A549 (cell line): Measurements from ENCODE around the gene HEMGN. TPM values are rescaled to one million over a fixed set of nuclear protein-coding genes. Genes with fewer than 3 reads are reported as not detected.

Source experiments
- ATAC-seq, 2 experiments: fragments of 200-7000 bp in 1 of 2; fragments of >200 bp in 1 of 2; cut with Nextera tagmentation in 1 of 2; cut with Tn5 transposase in 1 of 2; 3 replicates each; pipeline versions ENCODE4 v1.8.0 to v1.9.1; 2018 to 2020; ENCODE audit warnings: mild to moderate bottlenecking in 1 of 2, moderate library complexity in 1 of 2
- CTCF ChIA-PET: fragments of 300-600 bp; sonication (Branson Sonifier 250); formaldehyde crosslinking; extraction: SDS; loops from one replicate; lab custom pipeline; 2021; ENCODE audit warnings: antibody characterized with exemption, inconsistent platforms; lab: Yijun Ruan, JAX
- POLR2A ChIA-PET: fragments of 350-600 bp; formaldehyde crosslinking; extraction: SDS; loops from one replicate; lab custom pipeline; 2021; ENCODE audit warnings: antibody characterized with exemption, inconsistent platforms; lab: Yijun Ruan, JAX
- DNase-seq, 2 experiments: peaks; one replicate each; pipeline versions ENCODE4 v3.0.0 to v3.0.0-alpha.2; 2011 to 2016; ENCODE audit warnings: low read depth in 1 of 2, low spot score in 1 of 2
- FAIRE-seq: peaks from 2 replicates; lab custom pipeline; 2011; peaks lifted over from hg19 to GRCh38; lab: Jason Lieb, UNC
- H3K27ac ChIP-seq, 2 experiments: fragments of >200 bp; sonication (Bioruptor Twin); formaldehyde crosslinking; 3 replicates each; pipeline ENCODE4 v1.5.1; 2016 to 2017
- H3K4me1 ChIP-seq: fragments of >200 bp; sonication (Bioruptor Twin); formaldehyde crosslinking; 3 replicates; pipeline ENCODE4 v1.6.1; 2016
- H3K4me2 ChIP-seq: fragments of >200 bp; sonication (Bioruptor Twin); formaldehyde crosslinking; 3 replicates; pipeline ENCODE4 v1.6.1; 2016
- H3K4me3 ChIP-seq: fragments of >200 bp; sonication (Bioruptor Twin); formaldehyde crosslinking; 3 replicates; pipeline ENCODE4 v1.5.1; 2016
- H3K9me3 ChIP-seq: fragments of >200 bp; sonication (Bioruptor Twin); formaldehyde crosslinking; 3 replicates; pipeline ENCODE4 v1.6.1; 2016
- BCL3 ChIP-seq: fragments of >200 bp; sonication (Bioruptor Twin); formaldehyde crosslinking; IDR thresholded peaks from 3 replicates; pipeline ENCODE4 v1.6.1; 2016
- CBX2 ChIP-seq: fragments of 200-600 bp; sonication (generic); IDR thresholded peaks from 2 replicates; pipeline ENCODE4 v1.6.1; 2016; ENCODE audit warnings: low read depth, mild to moderate bottlenecking, borderline replicate concordance
- CEBPB ChIP-seq, 2 experiments: fragments of >200 bp in 1 of 2; sonication (Bioruptor Twin) in 1 of 2; formaldehyde crosslinking in 1 of 2; IDR thresholded peaks; 2 replicates each; pipeline ENCODE4 v1.6.1; 2012 to 2016
- CHD4 ChIP-seq: fragments of 200-600 bp; sonication (generic); IDR thresholded peaks from 2 replicates; pipeline ENCODE4 v1.6.1; 2016; ENCODE audit warnings: antibody characterized with exemption, mild to moderate bottlenecking, borderline replicate concordance
- E2F6 ChIP-seq: IDR thresholded peaks from 2 replicates; pipeline ENCODE4 v1.6.1; 2012; ENCODE audit warnings: low read depth, borderline replicate concordance
- ESRRA ChIP-seq: fragments of 150-350 bp; IDR thresholded peaks from 2 replicates; pipeline ENCODE4 v1.6.1; 2014; ENCODE audit warnings: mild to moderate bottlenecking, low read length, borderline replicate concordance
- HDAC2 ChIP-seq: fragments of 200-600 bp; sonication (generic); IDR thresholded peaks from 2 replicates; pipeline ENCODE4 v1.6.1; 2016
- HMGXB4 ChIP-seq: fragments of 250-450 bp; sonication (Bioruptor Pico); IDR thresholded peaks from 2 replicates; pipeline ENCODE4 v1.5.0; 2021; ENCODE audit warnings: mild to moderate bottlenecking, moderate library complexity, borderline replicate concordance
- JUN ChIP-seq, 2 experiments: fragments of >200 bp; sonication (Bioruptor Twin); formaldehyde crosslinking; IDR thresholded peaks; 2 replicates in 1 of 2; 3 replicates in 1 of 2; pipeline ENCODE4 v1.6.1; 2016 to 2017
- JUNB ChIP-seq: fragments of >200 bp; sonication (Bioruptor Twin); formaldehyde crosslinking; IDR thresholded peaks from 2 replicates; pipeline ENCODE4 v1.6.1; 2016
- KDM1A ChIP-seq: fragments of 200-600 bp; sonication (generic); IDR thresholded peaks from 2 replicates; pipeline ENCODE4 v1.6.1; 2016; ENCODE audit warnings: low read depth, mild to moderate bottlenecking
- KDM5A ChIP-seq: fragments of 200-600 bp; sonication (generic); IDR thresholded peaks from 2 replicates; pipeline ENCODE4 v1.6.1; 2016; ENCODE audit warnings: antibody characterized with exemption, mild to moderate bottlenecking
- NFE2L2 ChIP-seq: fragments of 150-350 bp; conservative IDR thresholded peaks from 2 replicates; pipeline ENCODE4 v1.6.1; 2014; ENCODE audit warnings: low read length
- PBX3 ChIP-seq: IDR thresholded peaks from 2 replicates; pipeline ENCODE4 v1.6.1; 2012
- POLR2AphosphoS2 ChIP-seq: conservative IDR thresholded peaks from 2 replicates; pipeline ENCODE4 v1.6.1; 2012; ENCODE audit warnings: low read length, improper control_type of control experiment, inconsistent platforms
- RFX5 ChIP-seq: fragments of 450-650 bp; IDR thresholded peaks from 2 replicates; pipeline ENCODE4 v1.7.1; 2014; ENCODE audit warnings: antibody characterized with exemption, mild to moderate bottlenecking, moderate library complexity
- SMC3 ChIP-seq: fragments of >200 bp; sonication (Bioruptor Twin); formaldehyde crosslinking; IDR thresholded peaks from 3 replicates; pipeline ENCODE4 v1.6.1; 2018; ENCODE audit warnings: inconsistent platforms
- SREBF2 ChIP-seq: fragments of 450-650 bp; IDR thresholded peaks from 2 replicates; pipeline ENCODE4 v1.6.1; 2014; ENCODE audit warnings: mild to moderate bottlenecking, moderate library complexity
- USF2 ChIP-seq: fragments of 450-650 bp; IDR thresholded peaks from 2 replicates; pipeline ENCODE4 v1.6.1; 2014; ENCODE audit warnings: antibody characterized with exemption
- ZC3H11A ChIP-seq: fragments of 450-650 bp; IDR thresholded peaks from 2 replicates; pipeline ENCODE4 v1.6.1; 2014; ENCODE audit warnings: antibody characterized with exemption, mild to moderate bottlenecking
- ZNF302 ChIP-seq: fragments of 250-450 bp; sonication (Bioruptor Pico); IDR thresholded peaks from 2 replicates; pipeline ENCODE4 v1.9.0; 2021; ENCODE audit warnings: inconsistent platforms, mild to moderate bottlenecking, moderate library complexity
- WGBS: methylation state at CpG from one replicate; pipeline ENCODE4 v1.1.6; 2017; ENCODE audit errors: missing lambda C conversion rate; 5-methylcytosine and 5-hydroxymethylcytosine counted together
- polyA plus RNA-seq, 4 experiments: library from polyadenylated mRNA; depleted of rRNA in 3 of 4; stranded (reverse); fragments of >200 nt; fragmentation: RNase III in 1 of 4; extraction: RNeasy Plus Mini Kit Qiagen cat#74134 plus additional on column Dnase treatment in 1 of 4; gene quantifications; 2 replicates in 3 of 4; 3 replicates in 1 of 4; pipeline ENCODE4 v1.2.3, GENCODE V29; 2011 to 2017

The HEMGN gene
- polyA plus RNA-seq, 2 of the 4 experiments (the other 2 are of a cell fraction): not detected

GRCh38 chr9:97941323-97941722 lies 3.4 kb upstream of the HEMGN start:
- H3K4me2 ChIP-seq: no peak overlapping the region
- no peaks in the 10 kb centered on the region for H3K9me3 ChIP-seq
- 23% methylated on average over 1 of the region's 1 CpG for WGBS
- no peak overlapping the region for H3K27ac ChIP-seq
- ATAC-seq (no peak), FAIRE-seq (no peak), DNase-seq (no peak)
- POLR2A ChIA-PET: no interaction called here
- no peak overlapping the region for H3K4me3 ChIP-seq
- no peaks in the 10 kb centered on the region for H3K4me1 ChIP-seq
- CTCF ChIA-PET: interaction anchor here (0.9 to 7.2 kb wide), 3 partner anchors 10 to 93 kb away, joined by 3 to 46 read pairs (median 3); partner anchors contain the start of gene TRMO
- no peak for TF ChIP-seq USF2
- TF ChIP-seq ESRRA: no peak
- TF ChIP-seq JUN (IDR thresholded peaks at IDR 0.05): no peak
- TF ChIP-seq SMC3: no peak
- TF ChIP-seq RFX5: no peak
- no peak for TF ChIP-seq E2F6
- no peak for TF ChIP-seq CHD4
- TF ChIP-seq BCL3: no peak
- no peak for TF ChIP-seq JUNB
- no peak for TF ChIP-seq HMGXB4
- no peak for TF ChIP-seq ZC3H11A
- no peak for TF ChIP-seq CEBPB (IDR thresholded peaks at IDR 0.05)
- no peak for TF ChIP-seq SREBF2
- no peak for TF ChIP-seq ZNF302
- TF ChIP-seq KDM5A: no peak
- TF ChIP-seq HDAC2: no peak
- TF ChIP-seq POLR2AphosphoS2: no peak
- no peak for TF ChIP-seq KDM1A
- TF ChIP-seq, all 56 proteins: peak for 0

GRCh38 chr9:97940741-97941140 lies 2.8 kb upstream of the HEMGN start:
- H3K9me3 ChIP-seq: no peaks in the 10 kb centered on the region
- CTCF ChIA-PET: interaction anchor here (7.2 kb wide), 1 partner anchor 16 kb away, joined by 46 read pairs; the partner anchor contains the start of gene TRMO
- ATAC-seq (no peak), FAIRE-seq (no peak), DNase-seq (no peak)
- no peaks in the 10 kb centered on the region for H3K4me1 ChIP-seq
- H3K27ac ChIP-seq: no peak overlapping the region
- no peak overlapping the region for H3K4me2 ChIP-seq
- H3K4me3 ChIP-seq: no peak overlapping the region
- POLR2A ChIA-PET: no interaction called here
- WGBS: 28% methylated on average over 3 of the region's 3 CpGs
- TF ChIP-seq PBX3: no peak
- TF ChIP-seq KDM1A: no peak
- no peak for TF ChIP-seq CHD4
- no peak for TF ChIP-seq NFE2L2
- no peak for TF ChIP-seq CBX2
